ENCODE data around the gene ROR1. TPM values are rescaled to one million over a fixed set of nuclear protein-coding genes. Genes with fewer than 3 reads are reported as not detected.

The ROR1 gene
- total and polyA plus RNA-seq, 2 of the 13 experiments (the other 11 are each of a cell fraction or from before 2014, with no cell fraction given), result 0.58 to 2.3 TPM

DNA sequence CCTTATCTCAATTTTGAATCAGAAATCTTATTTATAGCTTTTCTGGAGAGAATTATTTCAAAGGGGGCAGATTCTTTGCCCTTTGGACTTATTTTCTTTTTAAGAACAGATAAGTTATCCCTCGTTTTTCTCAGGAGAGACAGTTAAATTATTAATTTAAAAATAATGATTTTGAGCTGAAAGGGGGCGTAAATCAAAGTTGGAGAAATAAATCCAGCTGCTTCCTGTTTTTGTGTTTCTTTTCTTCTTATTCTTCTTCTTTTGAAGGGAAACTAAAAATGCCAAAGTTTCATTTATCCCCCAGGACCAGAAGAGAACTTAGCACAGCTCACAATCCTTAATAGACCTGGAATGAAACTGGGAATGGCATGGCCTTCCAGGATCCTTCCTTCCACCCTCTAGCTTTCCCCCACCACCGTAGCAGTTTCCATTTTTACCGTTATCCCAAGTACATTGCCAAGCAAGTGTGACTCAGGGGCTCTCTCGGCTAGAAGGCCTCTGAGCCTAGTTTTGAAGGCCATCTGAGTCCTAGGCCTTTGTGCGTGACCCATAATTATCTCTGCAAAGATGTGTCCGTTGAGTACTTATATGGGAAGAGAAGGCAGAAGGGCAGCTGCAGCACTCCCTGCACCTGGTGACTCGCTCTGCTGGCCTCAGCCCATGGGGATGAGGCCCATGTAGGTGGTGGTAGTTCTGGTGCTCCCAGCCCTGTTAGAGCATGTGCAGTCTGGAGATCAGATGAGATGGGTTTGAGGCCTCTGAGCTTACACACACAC is 181.7 kb downstream of the ROR1 start:
- no peaks in the 10 kb centered on the region for H4K20me1 ChIP-seq (ENCODE audit: insufficient read depth, low read length)
- H3K9ac ChIP-seq (ENCODE audit: insufficient read depth, low read depth, low read length), result no peak overlapping the region
- no peak overlapping the region for H3K4me2 ChIP-seq (ENCODE audit: low read depth, low read length)
- H2AFZ ChIP-seq (ENCODE audit: low read length), result no peak overlapping the region
- no peaks in the 10 kb centered on the region for H3K79me2 ChIP-seq (ENCODE audit: insufficient read depth, low read length)
- CTCF ChIA-PET (ENCODE audit: low intra/inter-chr PET ratio, low total read pairs), result no interaction called here
- no peak for FAIRE-seq
- no peaks in the 10 kb centered on the region for H3K4me1 ChIP-seq (ENCODE audit: insufficient read depth, low read length)
- in situ Hi-C loops (cut with HindIII; ENCODE audit: extremely low pct_ligation_motif_present, low pct_unique_long_range_greater_than_20kb) (no loop called here), intact Hi-C loops (cut with micrococcal nuclease; ENCODE audit: unreplicated experiment) (no loop called here)
- no peak overlapping the region for H3K27ac ChIP-seq (ENCODE audit: extremely low read length, insufficient read depth, low read length)
- ATAC-seq, result no peak
- no peak overlapping the region for H3K4me3 ChIP-seq (replicated peaks in 1 of 3; ENCODE audit: insufficient read depth in 1 of 3, low read depth in 2 of 3, low read length in 3 of 3)
- H3K36me3 ChIP-seq (replicated peaks in 1 of 2; ENCODE audit: control insufficient read depth in 1 of 2, insufficient read depth in 2 of 2, low read length in 2 of 2), result no peaks in the 10 kb centered on the region
- DNase-seq (ENCODE audit: low spot score), result no peak
- BruUV-seq (replicated peaks), result no TSS peak
- H3K27me3 ChIP-seq (ENCODE audit: control insufficient read depth in 1 of 2, insufficient read depth in 2 of 2, low read length in 2 of 2), result no peaks in the 10 kb centered on the region
- peaks cover 11% of the 10 kb centered on the region; the same call in 1 of the 2 replicates for H3K9me3 ChIP-seq (ENCODE audit: low read length)
- POLR2A ChIA-PET, result no interaction called here
- WGBS (ENCODE audit: low lambda C conversion rate), result 25% methylated on average over 6 of the region's 8 CpGs
- TF ChIP-seq MTF1 (CRISPR knock-in tag; IDR thresholded peaks at IDR 0.05) (no peak), RBM39 (IDR thresholded peaks at IDR 0.05; ENCODE audit: low read depth, low read length, poor library complexity, severe bottlenecking) (no peak), ZNF350 (CRISPR knock-in tag; IDR thresholded peaks at IDR 0.05; ENCODE audit: borderline replicate concordance, low read depth) (no peak), ATF1 (CRISPR knock-in tag; IDR thresholded peaks at IDR 0.05) (no peak), SRF (IDR thresholded peaks at IDR 0.05; ENCODE audit: low read depth, low read length) (no peak), MEF2D (CRISPR knock-in tag; IDR thresholded peaks at IDR 0.05) (no peak), ZNF839 (CRISPR knock-in tag; IDR thresholded peaks at IDR 0.05; ENCODE audit: borderline replicate concordance) (no peak), ZNF121 (CRISPR knock-in tag; IDR thresholded peaks at IDR 0.05) (no peak), IKZF1 (IDR thresholded peaks at IDR 0.05) (no peak), REXO4 (CRISPR knock-in tag; IDR thresholded peaks at IDR 0.05; ENCODE audit: borderline replicate concordance) (no peak)
- TF ChIP-seq, protein P1, sequence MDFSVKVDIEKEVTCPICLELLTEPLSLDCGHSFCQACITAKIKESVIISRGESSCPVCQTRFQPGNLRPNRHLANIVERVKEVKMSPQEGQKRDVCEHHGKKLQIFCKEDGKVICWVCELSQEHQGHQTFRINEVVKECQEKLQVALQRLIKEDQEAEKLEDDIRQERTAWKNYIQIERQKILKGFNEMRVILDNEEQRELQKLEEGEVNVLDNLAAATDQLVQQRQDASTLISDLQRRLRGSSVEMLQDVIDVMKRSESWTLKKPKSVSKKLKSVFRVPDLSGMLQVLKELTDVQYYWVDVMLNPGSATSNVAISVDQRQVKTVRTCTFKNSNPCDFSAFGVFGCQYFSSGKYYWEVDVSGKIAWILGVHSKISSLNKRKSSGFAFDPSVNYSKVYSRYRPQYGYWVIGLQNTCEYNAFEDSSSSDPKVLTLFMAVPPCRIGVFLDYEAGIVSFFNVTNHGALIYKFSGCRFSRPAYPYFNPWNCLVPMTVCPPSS (IDR thresholded peaks at IDR 0.05), result no peak
- TF ChIP-seq, protein P2, sequence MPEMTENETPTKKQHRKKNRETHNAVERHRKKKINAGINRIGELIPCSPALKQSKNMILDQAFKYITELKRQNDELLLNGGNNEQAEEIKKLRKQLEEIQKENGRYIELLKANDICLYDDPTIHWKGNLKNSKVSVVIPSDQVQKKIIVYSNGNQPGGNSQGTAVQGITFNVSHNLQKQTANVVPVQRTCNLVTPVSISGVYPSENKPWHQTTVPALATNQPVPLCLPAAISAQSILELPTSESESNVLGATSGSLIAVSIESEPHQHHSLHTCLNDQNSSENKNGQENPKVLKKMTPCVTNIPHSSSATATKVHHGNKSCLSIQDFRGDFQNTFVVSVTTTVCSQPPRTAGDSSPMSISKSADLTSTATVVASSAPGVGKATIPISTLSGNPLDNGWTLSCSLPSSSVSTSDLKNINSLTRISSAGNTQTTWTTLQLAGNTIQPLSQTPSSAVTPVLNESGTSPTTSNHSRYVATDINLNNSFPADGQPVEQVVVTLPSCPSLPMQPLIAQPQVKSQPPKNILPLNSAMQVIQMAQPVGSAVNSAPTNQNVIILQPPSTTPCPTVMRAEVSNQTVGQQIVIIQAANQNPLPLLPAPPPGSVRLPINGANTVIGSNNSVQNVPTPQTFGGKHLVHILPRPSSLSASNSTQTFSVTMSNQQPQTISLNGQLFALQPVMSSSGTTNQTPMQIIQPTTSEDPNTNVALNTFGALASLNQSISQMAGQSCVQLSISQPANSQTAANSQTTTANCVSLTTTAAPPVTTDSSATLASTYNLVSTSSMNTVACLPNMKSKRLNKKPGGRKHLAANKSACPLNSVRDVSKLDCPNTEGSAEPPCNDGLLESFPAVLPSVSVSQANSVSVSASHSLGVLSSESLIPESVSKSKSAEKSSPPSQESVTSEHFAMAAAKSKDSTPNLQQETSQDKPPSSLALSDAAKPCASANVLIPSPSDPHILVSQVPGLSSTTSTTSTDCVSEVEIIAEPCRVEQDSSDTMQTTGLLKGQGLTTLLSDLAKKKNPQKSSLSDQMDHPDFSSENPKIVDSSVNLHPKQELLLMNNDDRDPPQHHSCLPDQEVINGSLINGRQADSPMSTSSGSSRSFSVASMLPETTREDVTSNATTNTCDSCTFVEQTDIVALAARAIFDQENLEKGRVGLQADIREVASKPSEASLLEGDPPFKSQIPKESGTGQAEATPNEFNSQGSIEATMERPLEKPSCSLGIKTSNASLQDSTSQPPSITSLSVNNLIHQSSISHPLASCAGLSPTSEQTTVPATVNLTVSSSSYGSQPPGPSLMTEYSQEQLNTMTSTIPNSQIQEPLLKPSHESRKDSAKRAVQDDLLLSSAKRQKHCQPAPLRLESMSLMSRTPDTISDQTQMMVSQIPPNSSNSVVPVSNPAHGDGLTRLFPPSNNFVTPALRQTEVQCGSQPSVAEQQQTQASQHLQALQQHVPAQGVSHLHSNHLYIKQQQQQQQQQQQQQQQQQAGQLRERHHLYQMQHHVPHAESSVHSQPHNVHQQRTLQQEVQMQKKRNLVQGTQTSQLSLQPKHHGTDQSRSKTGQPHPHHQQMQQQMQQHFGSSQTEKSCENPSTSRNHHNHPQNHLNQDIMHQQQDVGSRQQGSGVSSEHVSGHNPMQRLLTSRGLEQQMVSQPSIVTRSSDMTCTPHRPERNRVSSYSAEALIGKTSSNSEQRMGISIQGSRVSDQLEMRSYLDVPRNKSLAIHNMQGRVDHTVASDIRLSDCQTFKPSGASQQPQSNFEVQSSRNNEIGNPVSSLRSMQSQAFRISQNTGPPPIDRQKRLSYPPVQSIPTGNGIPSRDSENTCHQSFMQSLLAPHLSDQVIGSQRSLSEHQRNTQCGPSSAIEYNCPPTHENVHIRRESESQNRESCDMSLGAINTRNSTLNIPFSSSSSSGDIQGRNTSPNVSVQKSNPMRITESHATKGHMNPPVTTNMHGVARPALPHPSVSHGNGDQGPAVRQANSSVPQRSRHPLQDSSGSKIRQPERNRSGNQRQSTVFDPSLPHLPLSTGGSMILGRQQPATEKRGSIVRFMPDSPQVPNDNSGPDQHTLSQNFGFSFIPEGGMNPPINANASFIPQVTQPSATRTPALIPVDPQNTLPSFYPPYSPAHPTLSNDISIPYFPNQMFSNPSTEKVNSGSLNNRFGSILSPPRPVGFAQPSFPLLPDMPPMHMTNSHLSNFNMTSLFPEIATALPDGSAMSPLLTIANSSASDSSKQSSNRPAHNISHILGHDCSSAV (CRISPR knock-in tag; IDR thresholded peaks at IDR 0.05; ENCODE audit: borderline replicate concordance), result no peak
- TF ChIP-seq, protein P3, sequence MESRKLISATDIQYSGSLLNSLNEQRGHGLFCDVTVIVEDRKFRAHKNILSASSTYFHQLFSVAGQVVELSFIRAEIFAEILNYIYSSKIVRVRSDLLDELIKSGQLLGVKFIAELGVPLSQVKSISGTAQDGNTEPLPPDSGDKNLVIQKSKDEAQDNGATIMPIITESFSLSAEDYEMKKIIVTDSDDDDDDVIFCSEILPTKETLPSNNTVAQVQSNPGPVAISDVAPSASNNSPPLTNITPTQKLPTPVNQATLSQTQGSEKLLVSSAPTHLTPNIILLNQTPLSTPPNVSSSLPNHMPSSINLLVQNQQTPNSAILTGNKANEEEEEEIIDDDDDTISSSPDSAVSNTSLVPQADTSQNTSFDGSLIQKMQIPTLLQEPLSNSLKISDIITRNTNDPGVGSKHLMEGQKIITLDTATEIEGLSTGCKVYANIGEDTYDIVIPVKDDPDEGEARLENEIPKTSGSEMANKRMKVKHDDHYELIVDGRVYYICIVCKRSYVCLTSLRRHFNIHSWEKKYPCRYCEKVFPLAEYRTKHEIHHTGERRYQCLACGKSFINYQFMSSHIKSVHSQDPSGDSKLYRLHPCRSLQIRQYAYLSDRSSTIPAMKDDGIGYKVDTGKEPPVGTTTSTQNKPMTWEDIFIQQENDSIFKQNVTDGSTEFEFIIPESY (CRISPR knock-in tag; IDR thresholded peaks at IDR 0.05), result no peak

Data from HepG2 (cell line).